H1 (cell line): ENCODE measurements around the gene USH2A. TPM values are rescaled to one million over a fixed set of nuclear protein-coding genes. Genes with fewer than 3 reads are reported as not detected.

Experiments
- JUN ChIP-seq: IDR thresholded peaks from 2 replicates; pipeline ENCODE4 v1.6.1; 2011; ENCODE audit warnings: low read depth, mild to moderate bottlenecking, improper control_type of control experiment, low read length
- SAP30 ChIP-seq: fragments of 300-600 bp; sonication (generic); IDR thresholded peaks from 2 replicates; pipeline ENCODE4 v1.7.1; 2012; ENCODE audit warnings: low read length, moderate library complexity, mild to moderate bottlenecking, inconsistent platforms; ENCODE audit not compliant: insufficient read depth, insufficient replicate concordance
- polyA plus RNA-seq, 7 experiments: library from polyadenylated mRNA; depleted of rRNA in 3 of 7; stranded (reverse) in 5 of 7; unstranded in 2 of 7; fragments of >200 nt in 5 of 7; fragments of 200-250 nt in 2 of 7; gene quantifications; 1 replicate in 5 of 7; 2 replicates in 1 of 7; 4 replicates in 1 of 7; pipeline versions ENCODE4 v1.2.1 to v1.2.3, GENCODE V29; 2011 to 2013; ENCODE audit warnings: missing spikeins in 2 of 7, mixed read lengths in 2 of 7
- total RNA-seq: library from RNA; stranded (reverse); fragmentation: NEBNext Ultra II Directional; extraction: Animal tissue kit (Norgen Biotek cat#: 25700); gene quantifications from 2 replicates; pipeline ENCODE4 v1.2.1, GENCODE V29; 2021

USH2A gene
- total and polyA plus RNA-seq, 2 of the 8 experiments (the other 6 are each of a cell fraction or from before 2014, with no cell fraction given): 0.02 to 0.17 TPM

GRCh38 chr1:216054600-216054999 lies 368.6 kb downstream of the USH2A start (continued):
- no peak for TF ChIP-seq SAP30
- TF ChIP-seq JUN: no peak
